Measurements from ENCODE around the gene RFTN1.
A peak's percentile ranks its signal among the peaks of the same experiment; 100 is the strongest.

The RFTN1 gene

DNA sequence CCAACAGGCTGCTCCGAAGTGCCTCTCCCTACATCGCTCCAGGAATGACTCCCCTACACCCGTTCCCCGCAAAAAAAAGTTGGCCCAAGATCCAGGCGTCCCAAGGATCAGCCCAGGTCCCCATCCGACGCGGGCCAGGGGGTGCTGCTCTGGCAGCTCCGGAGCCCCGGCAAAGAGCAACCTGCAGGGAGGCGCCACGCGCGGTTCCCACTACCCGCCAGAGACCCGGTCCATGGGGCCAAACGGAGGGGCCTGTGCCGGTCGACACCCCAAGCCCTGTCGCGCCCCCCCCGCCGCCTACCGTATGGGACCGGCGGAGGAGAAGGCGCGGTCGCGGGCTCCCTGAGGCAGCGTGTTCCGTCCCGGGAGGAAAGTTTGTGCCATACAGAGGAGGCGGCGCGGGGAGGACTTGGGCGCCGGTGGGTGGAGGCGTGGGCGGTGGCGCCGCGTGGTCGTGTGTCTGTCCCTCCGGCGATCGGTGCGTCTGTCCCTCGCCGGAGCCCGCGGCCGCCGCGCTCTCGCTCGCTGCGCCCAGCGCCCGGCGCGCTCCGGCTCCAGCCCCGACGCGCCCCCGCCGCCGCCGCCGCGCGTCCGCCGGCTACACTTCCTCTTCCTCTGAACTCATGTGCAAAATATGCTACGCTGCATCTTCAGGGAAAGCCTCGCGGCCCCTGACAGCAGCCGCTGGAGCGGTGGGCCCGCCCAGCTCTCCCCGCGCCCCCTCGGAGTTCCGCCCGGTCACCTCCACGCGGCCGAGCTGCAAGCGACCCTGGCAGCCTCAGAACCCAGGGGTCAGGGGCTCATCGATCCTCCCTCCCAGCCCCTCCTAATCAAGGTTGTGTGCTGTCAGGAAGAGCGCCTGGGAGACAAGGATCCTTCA is at the start of gene RFTN1:
Gene RFTN1, minus strand, starts transcription at position 559 of the 880 bp plus-strand sequence. CDS start 19,830 bp downstream, outside the sequence.
- peak; percentile 87 for DNase-seq (ENCODE audit: low spot score)

DNA sequence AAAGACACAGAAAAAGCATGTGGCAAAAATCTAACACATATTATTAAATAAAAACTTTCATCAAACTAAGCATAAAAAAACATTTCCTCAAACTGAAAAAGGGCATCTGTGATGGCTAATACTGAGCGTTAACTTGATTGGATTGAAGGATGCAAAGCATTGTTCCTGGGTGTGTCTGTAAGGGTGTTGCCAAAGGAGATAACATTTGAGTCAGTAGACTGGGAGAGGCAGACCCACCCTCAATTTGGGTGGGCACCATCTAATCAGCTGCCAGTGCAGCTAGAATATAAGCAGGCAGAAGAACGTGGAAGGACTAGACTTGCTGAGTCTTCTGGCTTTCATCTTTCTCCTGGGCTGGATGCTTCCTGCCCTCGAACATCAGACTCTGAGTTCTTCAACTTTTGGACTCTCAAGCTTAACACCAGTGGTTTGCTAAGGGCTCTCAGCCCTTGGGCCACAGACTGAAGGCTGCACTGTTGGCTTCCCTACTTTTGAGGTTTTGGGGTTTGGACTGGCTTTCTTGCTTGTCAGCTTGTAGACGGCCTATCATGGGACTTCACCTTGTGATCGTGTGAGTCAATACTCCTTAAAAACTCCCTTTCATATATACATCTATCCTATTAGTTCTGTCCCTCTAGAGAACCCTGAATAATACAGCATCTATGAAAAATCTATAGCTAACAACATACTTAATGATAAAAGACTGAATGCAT is 46.3 kb upstream of the RFTN1 start:
- DNase-seq (ENCODE audit: low spot score) = no peak

GRCh38 chr3:16554126-16554525 is 40.6 kb upstream of the RFTN1 start:
- DNase-seq (ENCODE audit: low spot score) = no peak

DNA sequence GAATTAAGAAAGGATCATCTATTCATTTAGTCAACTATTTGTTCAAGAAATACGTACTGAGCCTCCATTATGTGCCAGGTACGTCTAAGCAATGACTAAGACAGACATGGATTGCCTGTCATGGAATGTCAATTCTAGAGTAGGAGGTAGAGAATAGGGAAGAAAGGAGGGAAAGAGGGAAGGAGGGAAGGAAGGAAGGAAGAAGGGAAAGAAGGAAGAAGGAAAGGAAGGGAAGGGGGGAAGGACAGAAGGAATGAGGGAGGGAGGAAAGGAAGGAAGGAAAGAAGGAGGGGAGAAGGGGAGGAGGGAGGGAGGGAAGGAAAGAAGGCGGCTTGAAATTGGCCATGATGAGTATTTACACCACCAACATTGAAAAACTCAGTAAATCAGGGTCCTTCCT is 39.3 kb upstream of the RFTN1 start:
- DNase-seq (ENCODE audit: low spot score) = no peak

DNA sequence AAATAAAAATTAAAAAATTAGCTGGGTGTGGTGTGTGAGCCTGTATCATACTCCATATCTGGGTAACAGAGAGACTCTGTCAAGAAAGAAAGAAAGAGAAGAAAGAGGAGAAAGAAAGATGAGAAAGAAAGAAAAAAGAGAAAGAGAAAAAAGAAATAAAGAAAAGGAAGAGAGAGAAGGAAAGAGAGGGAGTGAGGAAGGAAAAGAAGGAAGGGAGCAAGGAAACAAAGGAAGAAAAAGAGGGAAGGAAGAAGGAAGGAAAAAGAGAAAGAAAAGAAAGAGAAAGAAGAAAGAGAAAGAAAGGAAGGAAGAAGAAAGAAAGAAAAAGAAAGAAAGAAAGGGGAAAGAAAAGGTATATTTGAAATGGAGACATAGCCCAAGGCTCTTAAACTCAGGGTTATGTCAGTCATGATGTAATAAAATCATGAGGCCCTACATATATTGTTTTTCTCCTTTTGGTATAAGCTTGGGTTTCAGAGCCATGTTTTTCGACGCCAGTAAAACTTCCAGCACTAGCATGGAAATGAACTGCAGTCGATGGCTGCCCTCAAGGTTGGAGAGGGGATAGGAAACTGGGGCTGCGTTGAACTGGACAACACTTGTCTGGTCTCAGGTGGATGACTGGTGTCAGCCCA is 38.0 kb upstream of the RFTN1 start:
- no peak for DNase-seq (ENCODE audit: low spot score)

- DNase-seq (ENCODE audit: low spot score) = peak; percentile 80
Observed at GRCh38 chr3:16550676-16551341, 37.3 kb upstream of the RFTN1 start.

- no peak for DNase-seq (ENCODE audit: low spot score)
Observed at GRCh38 chr3:16550305-16550675, 36.8 kb upstream of the RFTN1 start.

DNA sequence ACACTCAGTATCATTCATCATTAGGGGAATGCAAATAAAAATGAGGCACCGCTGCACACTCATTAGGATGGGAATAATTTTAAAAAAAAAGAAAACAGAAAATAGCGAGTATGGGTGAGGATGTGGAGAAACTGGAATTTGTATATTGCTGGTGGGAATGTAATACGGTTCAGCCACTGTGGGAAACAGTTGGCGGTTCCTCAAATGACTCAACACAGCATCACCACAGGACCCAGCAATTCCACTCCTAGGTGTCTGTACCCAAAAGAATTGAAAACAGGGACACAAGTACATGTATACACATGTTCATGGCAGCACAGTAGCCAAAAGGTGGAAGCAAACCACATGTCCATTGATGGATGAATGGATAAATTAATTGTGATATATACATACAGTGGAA is 35.2 kb upstream of the RFTN1 start:
- DNase-seq (ENCODE audit: low spot score) = peak; percentile 31

GRCh38 chr3:16547561-16548357 is 34.3 kb upstream of the RFTN1 start:
- no peak for DNase-seq (ENCODE audit: low spot score)

GRCh38 chr3:16546186-16547010 is 32.9 kb upstream of the RFTN1 start:
- no peak for DNase-seq (ENCODE audit: low spot score)

DNA sequence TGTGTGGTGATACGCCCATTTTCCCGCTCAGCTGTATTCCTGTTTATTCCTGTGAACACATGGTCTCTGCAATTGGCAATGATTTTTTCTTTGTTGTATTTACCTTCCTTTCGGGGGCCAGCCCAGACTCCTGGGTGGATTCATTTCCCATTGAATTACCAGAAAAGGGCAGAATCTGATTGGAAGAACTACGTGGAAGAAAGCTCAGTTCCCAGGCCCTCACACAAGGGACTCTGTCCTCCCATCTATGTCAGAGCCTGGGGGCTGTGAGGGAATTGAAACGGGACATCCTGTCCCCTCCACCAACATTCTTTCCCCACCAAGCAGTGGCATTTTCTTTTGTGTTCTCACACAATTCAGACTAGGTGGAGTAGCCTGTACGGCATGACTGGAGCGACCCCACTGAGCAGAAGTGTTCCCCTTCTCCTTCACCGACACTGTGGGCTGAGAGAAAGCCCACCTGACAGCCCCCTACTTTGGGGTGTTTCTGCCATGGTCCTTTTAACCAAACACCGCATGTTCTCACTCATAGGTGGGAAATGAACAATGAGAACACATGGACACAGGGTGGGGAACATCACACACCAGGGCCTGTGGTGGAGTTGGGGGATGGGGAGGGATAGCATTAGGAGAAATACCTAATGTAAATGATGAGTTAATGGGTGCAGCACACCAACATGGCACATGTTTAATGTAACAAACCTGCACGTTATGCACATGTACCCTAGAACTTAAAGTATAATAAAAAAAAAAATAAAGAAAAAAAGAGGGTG is 32.1 kb upstream of the RFTN1 start:
- no peak for DNase-seq (ENCODE audit: low spot score)

DNA sequence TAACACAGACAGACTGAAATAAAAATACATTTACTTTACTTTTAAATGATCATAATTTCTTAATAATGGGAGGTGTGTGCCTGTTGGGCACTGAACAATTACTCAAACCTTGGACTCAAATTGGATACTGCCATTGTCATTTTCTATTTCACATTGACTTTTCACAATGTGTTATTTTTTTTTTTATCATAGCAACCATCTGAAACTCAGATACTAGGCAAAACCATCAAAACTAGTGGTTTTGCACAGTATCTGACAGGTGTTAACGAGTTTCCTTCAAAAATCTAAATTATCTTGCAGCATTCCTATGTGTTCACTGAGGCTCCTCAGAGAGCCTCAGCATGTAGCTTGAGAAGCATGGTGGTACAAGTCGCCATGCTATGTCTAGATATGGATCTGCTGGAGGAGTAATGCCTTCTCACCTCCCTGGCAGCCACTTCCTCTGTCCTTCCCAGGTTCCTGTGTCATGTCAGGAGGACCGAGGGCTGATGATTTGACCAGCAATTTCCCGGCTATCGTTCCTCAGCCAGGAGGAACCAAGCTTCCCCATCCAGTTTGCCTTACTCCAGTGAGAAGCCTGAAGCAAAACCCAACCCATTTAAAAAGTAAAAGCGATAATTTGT is 29.9 kb upstream of the RFTN1 start:
- DNase-seq (ENCODE audit: low spot score) = no peak

DNA sequence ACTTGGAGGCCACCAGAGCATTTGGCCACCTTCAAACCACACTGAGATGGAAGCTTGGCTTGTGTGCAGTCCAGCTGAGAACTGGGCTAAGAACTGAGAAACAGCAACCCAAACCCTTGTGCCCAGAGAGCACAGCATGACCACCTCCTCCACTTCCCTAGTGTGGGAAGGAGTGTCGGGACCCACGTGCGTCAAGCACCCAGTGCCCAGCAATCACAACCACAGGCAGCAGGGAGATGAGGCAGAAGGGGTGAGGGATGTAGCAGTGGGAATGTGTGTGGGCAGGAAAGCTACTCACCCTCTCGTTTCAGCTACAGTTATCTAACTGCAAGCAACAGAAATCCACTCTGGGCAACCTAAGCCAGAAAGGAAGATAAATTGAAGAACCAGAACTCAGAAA is 25.0 kb upstream of the RFTN1 start:
- DNase-seq (ENCODE audit: low spot score) = no peak

DNA sequence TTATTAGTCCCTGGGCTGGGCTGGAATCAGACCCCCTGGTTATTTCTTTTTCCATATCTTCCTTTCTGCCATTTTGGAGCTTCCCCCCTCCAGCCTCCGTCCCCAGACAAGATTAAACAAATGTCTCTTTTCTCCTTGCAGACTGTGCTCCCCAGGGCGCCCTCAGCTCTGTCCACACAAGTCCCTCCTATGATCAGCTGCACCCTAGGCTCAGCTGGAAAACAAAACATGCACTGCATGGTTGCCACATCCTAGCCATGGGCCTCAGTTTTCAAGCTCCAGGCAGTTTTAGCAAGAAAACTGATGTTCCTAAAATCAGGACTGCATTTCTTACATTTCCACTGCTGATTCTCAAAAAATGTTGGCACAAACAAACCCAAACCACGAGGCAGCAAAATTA is 23.5 kb upstream of the RFTN1 start:
- no peak for DNase-seq (ENCODE audit: low spot score)

GRCh38 chr3:16536344-16536663 is 22.8 kb upstream of the RFTN1 start:
- no peak for DNase-seq (ENCODE audit: low spot score)

DNA sequence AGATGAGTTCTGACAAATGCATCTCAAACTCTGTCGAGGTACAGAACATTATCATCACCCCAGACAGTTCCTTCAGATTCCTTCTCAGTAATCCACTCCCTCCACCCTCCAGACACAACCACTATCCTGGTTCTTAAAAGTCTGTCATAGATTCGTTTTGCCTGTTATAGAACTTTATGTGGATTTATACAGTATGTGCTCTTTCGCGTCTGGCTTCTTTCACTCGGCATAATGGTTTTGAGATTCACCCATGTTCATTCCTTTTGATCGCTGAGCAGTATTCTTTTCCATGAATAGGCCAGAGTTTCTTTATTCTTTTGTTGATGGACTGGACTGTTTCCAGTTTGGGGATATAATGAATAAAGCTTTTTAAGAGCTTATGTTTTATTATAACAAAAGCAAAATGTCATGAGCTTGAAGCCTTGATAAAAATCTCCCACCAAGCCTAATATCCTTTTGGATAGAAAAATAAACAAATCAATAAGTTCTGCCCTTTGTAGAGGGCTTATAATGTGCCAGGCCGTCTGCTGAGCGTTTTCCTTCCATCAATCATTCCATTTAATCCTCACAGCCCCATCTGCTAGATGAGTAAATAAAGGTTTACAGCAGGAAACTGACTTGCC is 21.3 kb upstream of the RFTN1 start:
- DNase-seq (ENCODE audit: low spot score) = no peak

DNA sequence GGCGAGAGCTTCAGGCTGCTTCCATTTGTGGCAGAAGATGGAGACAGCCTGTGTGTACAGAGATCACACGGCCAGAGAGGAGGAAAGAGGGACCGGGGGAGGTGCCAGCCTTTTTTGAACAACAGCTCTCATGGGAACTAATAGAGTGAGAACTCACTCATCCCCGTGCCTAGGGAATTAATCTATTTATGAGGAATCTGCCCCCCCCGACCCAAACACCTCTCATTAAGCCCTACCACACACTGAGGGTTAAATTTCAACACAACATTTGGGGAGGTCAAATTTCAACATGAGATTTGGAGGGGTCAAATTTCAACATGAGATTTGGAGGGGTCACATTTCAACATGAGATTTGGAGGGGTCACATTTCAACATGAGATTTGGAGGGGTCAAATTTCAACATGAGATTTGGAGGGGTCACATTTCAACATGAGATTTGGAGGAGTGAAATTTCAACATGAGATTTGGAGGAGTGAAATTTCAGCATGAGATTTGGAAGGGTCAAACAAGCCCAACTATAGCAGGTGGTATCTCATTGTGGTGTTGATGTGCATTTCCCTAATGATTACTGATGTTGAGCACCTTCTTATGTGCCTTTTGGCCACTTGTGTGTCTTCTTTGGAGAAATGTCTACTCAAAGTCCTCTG is 20.6 kb upstream of the RFTN1 start:
- no peak for DNase-seq (ENCODE audit: low spot score)

DNA sequence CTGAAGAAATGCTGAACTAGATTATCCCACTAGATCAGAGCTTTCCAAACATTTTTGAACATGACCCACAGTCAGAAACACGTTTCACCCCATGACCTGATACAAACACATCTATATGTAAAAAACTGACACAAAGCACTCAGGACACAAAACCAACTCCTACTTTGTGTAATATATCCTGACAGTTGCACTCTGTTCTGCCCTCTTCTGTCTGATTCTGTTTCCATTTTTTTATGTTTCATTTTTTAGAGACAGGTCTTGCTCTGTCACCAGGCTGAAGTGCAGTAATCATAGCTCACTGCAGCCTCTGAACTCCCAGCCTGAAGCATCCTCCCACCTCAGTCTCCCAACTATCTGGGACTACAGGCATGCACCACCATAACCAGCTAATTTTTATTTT is 15.8 kb upstream of the RFTN1 start:
- no peak for DNase-seq (ENCODE audit: low spot score)

DNA sequence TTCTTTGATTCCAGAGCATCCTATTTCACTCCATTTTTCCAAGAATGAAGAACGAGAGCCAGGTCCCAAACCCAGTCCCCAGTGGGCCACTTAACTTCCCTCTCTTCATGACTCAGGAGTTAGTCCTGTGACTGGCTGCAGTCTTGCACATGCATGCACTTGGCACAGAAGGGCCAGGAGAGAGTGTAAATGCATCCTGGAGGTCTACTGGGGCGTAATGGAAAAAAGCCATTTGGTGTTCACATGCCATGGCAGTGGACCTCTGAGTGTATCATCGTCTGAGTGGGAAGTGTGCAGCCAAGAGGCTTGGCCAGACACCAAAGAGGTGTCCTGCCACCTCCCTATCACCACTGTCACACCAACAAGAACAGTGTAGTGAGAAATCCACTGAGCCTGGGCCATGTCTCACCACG is 15.1 kb upstream of the RFTN1 start:
- DNase-seq (ENCODE audit: low spot score) = no peak
